Measurements from ENCODE around the gene SIGLEC5.
"Not testable (repeated sequence)": the region's sequence is repeated elsewhere in the genome, so short reads cannot be mapped to it uniquely, and the experiment has no call there.

Gene SIGLEC5, protein sequence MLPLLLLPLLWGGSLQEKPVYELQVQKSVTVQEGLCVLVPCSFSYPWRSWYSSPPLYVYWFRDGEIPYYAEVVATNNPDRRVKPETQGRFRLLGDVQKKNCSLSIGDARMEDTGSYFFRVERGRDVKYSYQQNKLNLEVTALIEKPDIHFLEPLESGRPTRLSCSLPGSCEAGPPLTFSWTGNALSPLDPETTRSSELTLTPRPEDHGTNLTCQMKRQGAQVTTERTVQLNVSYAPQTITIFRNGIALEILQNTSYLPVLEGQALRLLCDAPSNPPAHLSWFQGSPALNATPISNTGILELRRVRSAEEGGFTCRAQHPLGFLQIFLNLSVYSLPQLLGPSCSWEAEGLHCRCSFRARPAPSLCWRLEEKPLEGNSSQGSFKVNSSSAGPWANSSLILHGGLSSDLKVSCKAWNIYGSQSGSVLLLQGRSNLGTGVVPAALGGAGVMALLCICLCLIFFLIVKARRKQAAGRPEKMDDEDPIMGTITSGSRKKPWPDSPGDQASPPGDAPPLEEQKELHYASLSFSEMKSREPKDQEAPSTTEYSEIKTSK

DNA sequence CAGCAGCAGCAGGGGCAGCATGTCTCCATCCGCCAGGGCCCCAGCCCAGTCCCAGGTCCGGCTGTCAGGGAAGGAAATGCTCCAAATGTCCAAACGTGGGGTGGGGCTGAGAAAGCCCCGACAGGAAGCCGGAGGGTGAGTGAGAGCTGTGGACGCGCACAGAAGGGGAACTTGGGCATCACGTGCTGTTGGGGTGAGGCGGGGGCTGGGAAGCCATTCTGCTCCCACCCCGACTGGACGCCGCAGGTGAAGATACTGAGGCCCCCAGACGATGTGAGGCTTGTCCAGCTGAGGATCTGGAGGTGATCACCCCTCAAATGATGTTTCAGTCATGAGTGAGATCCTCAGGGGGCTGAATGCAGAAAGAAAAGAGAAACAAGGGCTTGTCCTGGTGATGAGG, at the start of gene SIGLEC5:
Gene SIGLEC5, minus strand, starts transcription at position 87 of the 400 bp plus-strand sequence. Its CDS starts 66 bp downstream, at position 21.
- DNase-seq, result peak in 6 of 42 donors; percentile 5 to 54 (median 16)
- intact Hi-C loops (cut with DNase I), result not testable (repeated sequence)

DNA sequence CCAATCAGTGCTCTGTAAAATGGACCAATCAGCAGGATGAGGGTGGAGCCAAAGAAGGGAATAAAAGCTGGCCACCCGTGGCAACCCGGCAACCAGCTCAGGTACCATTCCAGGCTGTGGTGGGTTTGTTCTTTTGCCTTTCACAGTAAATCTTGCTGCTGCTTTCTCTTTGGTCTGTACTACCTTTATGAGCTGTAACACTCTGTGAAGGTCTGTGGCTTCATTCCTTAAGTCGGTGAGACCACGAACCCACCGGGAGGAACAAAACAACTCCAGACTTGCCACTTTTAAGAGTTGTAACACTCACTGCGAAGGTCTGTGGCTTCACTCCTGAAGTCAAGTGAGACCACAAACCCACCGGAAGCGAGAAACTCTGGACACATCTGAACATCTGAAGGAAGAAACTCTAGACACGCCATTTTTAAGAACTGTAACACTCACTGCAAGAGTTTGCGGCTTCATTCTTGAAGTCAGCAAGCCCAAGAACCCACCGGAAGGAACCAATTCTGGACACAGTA, 46.4 kb upstream of the SIGLEC5 start:
- no peak for DNase-seq
- intact Hi-C loops (cut with DNase I), result no loop called here

DNA sequence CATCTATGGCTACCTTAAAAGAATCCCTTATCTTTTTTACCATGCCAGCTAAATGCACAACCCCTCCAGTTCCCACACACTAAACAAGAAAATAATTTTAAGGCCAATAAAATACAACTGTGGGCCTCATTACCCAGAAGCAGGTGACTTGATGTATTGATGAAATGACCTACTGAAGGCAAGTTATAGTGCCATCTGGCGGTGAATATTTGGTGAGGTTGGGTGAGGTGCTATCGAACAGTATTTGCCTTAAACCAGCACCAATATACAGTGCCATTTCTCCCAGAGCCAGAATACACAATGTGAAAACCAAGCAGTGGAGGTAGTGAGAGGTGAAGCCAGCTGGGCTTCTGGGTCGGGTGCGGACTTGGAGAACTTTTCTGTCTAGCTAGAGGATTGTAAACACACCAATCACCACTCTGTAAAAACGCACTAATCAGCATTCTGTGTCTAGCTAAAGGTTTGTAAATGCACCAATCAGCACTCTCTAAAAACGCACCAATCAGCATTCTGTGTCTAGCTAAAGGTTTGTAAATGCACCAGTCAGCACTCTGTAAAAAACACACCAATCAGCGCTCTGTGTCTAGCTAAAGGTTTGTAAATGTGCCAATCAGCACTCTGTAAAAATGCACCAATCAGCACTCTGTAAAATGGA, 45.8 kb upstream of the SIGLEC5 start:
- peak in 1 of 42 donors; percentile 41 for DNase-seq
- intact Hi-C loops (cut with DNase I), result not testable (repeated sequence)

DNA sequence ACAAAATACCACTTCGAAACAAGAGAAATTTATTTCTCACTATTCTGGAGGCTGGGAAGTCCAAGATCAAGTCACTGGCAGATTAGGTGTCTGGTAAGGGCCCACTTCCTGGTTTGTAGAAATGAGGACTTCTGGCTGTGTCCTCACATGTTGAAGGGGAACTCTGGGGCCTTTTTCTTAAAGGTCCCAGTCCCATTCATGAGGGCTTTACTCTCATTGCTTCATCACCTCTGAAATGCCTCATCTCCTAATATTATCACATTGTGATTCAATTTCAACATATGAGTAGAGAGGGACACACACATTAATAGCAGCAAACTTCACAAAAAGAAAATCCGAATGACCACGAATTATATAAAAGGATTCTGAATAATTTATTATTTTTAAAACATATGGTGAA, 38.0 kb upstream of the SIGLEC5 start:
- intact Hi-C loops (cut with DNase I), result no loop called here
- no peak for DNase-seq

DNA sequence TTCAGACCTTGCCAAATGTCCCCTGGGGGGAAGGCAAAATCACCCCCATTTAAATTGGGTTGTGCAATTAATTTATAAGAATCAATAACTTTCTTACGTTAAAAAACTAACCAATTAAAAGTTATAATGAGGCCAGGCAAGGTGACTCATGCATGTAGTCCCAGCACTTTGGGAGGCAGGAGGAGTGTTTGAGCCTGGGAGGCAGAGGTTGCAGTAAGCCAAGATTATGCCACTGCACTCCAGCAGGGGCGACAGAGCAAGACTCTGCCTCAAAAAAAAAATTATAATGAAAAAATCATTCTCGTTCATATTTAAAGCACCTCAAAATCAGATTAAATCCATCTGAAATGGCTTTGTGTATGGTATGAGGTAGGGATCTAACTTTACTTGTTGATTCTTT, 34.8 kb upstream of the SIGLEC5 start:
- DNase-seq, result no peak
- intact Hi-C loops (cut with DNase I), result no loop called here

DNA sequence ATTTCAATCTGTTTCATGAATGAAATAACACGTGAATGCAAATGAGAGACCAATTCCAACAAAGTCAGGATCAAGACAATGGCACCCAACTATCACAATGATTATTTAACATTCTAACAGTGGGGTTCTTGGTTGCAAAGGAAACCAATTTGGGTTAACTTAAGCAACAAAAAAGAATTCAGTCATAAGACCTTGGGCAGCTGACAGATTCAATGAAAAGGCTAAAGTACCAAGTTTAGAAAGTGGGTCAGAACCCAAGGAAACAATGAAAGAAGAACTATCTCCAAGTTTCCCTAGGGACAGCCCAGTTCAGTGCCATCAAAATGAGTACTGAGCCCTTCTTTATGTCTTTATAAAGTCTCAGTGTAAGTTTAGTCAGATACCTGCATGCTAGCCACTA, 33.9 kb upstream of the SIGLEC5 start:
- intact Hi-C loops (cut with DNase I), result no loop called here
- DNase-seq, result no peak

DNA sequence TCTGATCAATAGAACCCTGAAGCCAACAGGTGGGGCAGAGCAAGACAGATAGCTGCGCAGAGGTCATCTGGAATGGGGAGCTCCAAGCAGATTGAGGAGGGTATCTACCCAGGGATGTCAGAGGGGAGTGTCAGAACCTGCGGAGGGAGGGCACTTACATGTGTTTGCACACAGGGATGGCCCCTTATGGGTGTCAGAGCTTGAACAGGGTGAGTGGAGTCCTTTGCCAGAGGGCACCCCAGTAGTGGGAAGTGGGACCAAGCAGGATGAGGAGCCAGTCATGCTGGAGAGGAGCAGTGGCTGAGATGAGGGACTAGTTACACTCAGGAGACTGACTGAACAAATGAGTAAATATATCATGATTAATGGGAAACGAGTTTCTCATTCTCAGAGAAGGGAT, 33.4 kb upstream of the SIGLEC5 start:
- no peak for DNase-seq
- intact Hi-C loops (cut with DNase I), result no loop called here

DNA sequence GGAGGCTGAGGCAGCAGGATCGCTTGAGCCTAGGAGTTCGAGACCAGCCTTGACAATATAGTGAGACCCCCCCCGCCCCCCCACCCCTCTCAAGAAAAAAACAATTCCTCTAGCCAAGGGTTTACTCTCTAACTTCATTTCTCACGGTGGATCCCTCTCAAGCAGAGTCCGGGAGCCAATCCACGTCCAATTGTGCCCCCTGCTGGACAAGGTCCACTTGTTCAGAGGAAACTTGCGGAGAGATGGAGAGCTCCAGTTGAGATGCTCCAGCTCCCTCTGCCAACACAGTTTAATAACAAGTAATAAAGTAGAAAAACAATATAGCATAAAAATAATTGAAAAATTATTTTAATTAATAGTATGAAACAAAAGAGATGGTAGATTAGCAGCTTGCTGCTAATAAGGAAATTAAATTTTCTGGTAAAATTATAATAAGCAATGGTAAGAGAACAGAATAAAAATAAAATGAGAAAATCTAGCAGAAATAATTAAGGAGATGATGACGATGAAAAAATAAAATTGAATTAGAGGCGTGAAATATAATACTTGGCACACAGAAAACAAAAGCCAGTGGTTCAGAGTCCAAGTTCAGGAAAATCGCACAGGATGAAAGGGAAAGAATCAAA, 30.9 kb upstream of the SIGLEC5 start:
- DNase-seq, result peak; percentile 42 to 94 (median 84)
- intact Hi-C loops (cut with DNase I), result no loop called here

DNA sequence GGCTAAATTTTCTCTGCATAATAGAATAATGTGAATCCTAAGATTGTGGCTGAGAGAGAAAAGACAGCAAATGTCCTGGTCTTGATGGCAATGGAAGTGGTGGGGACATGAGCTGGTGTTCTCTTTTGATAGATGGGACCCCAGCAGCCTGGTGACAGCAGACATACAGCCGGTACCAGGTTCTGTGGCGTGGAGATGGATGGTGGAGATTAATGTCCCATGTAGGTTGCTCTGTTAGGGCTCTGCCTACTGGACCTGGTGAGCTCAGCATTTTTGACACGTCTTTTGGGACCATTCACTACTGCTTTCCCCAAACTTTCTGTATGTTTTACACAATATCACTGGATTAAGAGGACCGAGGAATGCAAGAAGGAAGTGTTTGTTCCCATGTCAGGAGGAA, 24.6 kb upstream of the SIGLEC5 start:
- intact Hi-C loops (cut with DNase I), result loop anchor here (5.0 kb wide), 1 partner anchor 182 kb away; no protein-coding TSS in a partner anchor
- no peak for DNase-seq

DNA sequence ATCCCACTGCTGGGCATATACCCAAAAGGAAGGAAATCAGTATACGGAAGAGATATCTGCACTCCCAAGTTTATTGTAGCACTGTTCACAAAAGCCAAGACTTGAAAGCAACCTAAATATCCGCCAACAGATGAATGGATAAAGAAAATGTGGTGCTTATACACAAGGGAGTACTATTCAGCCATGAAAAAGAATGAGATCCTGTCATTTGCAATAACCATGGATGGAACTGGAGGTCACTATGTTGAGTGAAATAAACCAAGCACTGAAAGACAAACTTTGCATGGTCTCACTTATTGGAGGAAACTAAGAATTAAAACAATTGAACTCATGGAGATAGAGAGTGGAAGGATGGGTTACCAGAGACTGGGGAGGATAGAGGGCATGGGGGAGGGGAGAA, 23.0 kb upstream of the SIGLEC5 start:
- intact Hi-C loops (cut with DNase I), result no loop called here
- no peak for DNase-seq

DNA sequence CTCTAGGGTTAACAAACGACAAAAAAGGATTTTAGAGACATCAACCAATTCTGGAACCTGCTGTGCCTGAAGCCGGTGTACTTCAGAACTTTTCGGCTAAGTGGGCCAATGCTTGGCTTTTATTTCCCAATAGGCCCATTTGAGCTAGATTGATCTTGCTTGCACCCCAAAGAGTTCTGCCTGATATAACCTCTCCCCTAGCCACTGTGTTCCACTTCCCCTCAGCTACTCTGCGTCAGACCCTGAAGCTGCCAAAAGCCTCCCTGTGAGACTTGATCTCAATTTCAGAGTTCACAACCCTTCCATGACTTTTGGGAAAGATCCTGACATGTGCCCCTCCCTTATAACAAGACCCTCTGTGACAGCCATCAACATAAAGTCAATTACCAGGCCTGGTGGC, 22.1 kb upstream of the SIGLEC5 start:
- intact Hi-C loops (cut with DNase I), result no loop called here
- DNase-seq, result no peak

DNA sequence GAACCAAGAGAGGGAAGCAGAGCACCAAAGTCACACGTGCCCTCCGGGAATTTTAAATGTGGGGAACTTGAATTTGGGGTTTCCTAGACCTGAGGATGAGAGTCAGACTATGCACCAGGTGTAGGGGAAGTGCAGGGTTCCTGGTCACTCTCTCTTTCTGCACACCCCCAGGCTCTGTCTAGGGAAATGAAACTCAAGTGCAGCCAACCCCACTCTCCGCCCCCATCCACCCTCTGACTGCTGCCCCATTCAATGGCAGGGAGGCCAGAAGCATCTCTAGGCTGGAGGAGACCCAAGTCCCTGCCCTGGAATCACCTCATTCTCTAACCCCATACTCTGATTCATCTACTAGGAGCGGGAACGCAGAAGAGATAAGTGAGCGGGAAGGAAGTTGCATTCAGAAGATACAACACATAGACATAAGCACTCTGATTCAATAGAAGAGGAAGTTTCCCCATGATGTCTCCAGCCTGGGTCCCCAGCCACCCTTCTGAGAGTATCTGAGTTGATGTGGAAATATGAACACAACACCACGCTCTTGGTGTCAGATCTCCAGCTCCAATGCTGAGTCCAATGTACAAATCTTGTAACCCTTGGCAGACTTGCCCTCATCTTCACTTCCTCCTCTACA, 21.1 kb upstream of the SIGLEC5 start:
- intact Hi-C loops (cut with DNase I), result no loop called here
- DNase-seq, result peak in 10 of 42 donors; percentile 6 to 48 (median 19)

DNA sequence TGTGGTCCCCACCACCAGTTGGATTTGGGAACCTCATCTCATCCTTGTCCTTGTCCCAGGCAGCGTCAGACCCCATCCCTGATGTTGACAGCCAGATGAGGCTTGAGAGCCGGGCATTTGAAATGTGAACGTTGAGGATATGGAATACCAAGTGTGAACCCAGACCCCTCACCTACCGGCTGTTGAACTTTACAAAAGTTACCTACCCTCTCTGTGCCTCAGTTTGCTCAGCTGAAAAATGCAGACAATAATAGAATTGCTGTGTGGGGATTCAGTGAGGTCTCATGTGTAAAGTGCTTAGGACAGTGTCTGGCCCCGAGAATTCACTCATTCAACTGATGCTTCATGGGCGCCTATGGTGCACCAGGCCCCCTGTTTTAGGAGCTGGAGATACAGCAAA, 17.1 kb upstream of the SIGLEC5 start:
- intact Hi-C loops (cut with DNase I), result no loop called here
- no peak for DNase-seq

DNA sequence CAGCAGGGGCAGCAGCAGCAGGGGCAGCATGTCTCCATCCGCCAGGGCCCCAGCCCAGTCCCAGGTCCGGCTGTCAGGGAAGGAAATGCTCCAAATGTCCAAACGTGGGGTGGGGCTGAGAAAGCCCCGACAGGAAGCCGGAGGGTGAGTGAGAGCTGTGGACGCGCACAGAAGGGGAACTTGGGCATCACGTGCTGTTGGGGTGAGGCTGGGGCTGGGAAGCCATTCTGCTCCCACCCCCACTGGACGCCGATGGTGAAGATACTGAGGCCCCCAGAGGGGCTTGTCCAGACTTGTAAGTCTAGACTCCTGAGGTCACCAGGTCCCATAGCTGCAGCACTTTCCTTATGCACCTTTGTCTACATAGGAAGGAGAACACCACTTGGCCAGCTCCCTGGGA, 16.5 kb upstream of the SIGLEC5 start, which contains the start of gene SIGLEC14:
Gene SIGLEC14, minus strand, starts transcription at position 96 of the 400 bp plus-strand sequence. Its CDS starts 66 bp downstream, at position 30.
- DNase-seq; intact Hi-C loops (cut with DNase I): not testable (repeated sequence)

DNA sequence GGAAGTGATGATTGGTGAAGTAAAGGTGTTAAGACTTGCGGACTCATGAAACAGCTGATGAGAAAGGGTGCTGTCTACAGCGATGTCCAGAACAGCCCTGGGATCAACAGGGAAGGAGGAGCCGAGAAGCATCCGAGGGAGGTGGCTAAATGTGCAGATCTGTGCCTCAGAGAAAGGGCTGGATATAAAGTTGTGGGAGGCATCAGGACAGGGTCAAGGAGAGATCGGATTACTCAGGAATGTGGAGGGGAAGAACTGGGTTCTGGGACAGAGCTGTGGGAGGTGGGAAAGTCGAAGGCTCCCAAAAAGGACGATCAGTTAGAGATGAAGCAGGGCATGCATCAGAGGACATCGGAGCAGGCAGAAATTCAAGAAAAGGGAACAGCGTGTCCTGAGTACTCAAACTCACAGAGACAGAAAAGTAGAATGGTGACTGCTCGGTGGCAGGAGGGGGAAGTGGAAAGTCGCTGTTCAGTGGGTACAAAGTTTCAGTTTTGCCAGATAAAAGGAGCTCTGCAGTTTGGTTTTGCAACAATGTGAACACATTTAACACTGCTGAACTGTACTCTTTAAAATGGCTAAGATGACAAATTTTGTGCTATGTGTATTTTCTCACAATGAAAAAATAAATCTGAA, 14.6 kb upstream of the SIGLEC5 start:
- intact Hi-C loops (cut with DNase I), result no loop called here
- DNase-seq, result peak in 3 of 42 donors; percentile 14 to 15 (median 14)

DNA sequence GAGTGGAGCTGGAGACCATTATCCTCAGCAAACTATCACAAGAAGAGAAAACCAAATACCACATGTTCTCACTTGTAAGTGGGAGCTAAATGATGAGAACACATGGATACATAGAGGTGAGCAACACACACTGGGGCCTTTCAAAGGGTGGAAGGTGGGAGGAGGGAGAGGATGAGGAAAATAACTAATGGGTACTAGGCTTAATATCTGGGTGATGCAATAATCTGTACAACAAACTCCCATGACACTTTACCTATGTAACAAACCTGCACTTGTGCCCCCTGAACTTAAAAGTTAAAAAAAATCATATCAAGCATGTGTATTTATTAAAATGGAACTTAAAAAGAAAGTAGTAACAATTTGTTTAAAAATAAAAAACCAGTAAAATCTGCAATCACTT, 11.4 kb upstream of the SIGLEC5 start:
- DNase-seq, result no peak

DNA sequence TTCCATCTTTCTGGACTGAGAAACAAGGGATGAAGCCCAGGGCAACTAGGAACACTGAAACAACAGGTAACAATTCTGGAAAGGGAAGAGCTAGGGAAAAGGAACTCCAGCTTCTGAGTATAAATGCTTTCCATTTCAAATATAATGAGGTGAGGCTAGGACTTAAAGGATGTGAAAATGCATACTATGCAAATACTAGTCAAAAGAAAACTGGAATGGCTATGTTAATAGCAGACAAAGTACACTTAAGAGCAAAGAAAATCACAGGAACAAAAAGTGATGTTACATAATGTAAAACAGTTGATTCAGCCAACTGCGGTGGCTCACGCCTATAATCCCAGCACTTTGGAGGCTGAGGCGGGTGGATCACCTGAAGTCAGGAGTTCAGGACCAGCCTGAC, 10.2 kb upstream of the SIGLEC5 start:
- no peak for DNase-seq
- intact Hi-C loops (cut with DNase I), result no loop called here

More for the DNA sequence above, 11.4 kb upstream of the SIGLEC5 start:
- intact Hi-C loops (cut with DNase I), result no loop called here

DNA sequence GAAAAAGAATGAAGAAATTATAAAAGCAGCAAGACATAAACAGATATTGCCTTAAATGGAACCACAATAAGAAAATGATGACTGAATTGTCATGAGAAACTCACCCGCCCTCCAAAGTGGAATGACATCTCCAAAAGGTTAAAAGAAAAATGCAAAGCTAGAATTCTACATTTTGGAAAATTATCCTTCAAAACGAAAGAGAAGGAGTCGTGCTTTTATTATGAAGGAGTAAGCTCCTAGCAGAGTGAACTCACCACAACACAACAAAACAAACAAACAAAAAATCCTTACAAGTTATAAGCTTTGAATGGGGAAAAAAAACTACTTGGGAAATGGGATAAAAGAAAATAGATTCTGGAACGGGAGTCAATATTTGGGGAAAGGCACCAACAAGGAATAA, 9.7 kb upstream of the SIGLEC5 start:
- intact Hi-C loops (cut with DNase I), result no loop called here
- no peak for DNase-seq

All from head of caudate nucleus (tissue), 42 donors.